ENCODE data around the gene ASTN2.

ASTN2 gene

DNA sequence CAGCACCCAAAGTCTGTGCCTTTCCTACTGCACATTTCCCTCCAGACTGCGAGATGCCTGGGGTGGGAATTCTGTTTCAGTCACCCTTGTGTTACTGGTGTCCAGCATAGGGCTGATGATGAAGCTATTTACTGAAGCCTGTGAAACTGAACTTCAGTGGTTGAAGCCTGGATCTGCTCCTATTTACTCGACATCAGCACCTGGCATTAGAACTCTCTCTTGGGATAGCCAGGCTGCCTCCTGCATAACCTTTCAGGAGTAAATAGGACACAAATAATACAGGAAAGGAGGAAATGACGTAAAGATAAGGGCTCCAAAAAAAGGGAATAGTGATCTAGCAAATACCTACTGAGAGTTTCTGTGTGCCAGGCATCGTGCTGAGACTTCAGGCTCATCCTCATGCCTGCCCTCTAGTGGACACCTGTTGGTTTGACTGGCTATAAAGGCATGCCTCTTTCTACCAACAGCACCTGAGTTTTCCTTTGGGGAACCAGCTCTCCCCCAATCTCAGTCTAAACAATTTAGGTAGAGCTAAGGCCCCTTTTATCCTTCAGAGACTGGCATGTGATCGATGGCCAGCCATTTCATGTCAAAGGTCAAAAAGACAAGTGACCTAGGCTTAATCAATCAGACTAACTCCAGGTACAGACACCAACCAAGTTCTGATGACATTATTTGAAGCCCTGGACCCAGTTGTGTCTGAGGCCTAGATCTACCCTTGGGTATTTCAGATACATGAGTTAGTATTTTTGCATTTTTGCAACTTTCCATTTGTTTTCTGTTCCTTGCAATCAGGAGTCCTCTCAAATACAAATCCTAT, 919.8 kb downstream of the ASTN2 start:
- DNase-seq: peak; percentile 13

DNA sequence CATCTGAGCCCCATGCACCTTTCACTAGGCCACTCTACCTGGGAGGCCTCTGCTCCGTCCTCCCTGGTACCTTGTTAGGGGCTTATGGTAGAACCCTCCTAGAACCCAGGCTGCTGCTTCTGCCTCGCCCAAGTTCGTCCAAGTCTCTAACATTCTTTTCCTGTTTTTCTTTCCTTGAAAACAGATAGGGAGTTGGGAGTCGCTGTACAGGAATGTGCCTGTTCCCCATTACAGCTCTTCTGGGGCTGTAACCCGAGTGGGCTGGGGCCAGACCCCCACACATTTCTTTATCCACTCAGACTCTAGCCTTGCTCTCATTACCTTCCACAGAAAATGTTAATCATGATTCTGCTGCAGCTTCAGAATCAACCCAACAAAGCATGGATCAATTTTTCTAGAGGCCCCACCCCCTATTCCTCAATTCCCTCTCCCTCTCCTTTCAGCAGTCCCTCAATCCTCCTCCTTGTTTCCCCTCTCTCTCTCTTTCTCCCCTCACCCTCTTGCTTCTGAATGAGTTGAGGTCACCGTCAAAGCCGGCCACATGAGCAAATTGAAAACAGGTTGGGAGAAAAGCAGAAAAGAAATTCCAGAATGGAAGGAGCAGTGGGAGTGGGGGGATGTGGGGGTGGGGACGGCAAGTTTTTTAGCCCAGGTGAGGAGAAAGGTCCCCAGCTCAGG, 921.5 kb downstream of the ASTN2 start:
- DNase-seq: no peak

DNA sequence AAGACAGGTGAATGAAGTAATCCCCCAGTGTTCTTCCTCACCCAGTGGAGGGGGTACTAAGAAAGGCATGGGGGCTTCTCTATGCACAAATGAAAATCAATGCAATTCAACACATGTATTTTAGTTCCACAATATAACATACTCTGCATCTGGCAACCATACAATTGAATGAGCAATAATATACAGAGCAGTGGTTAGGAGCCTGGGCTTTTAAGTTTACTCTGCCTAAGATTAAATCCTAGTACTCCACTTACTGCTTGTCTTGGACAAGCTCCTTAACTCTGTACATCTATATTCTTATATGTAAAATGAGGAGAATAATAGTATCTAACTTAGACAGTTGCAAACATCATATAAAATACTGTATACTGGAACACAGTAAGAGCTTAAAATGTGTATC, 923.2 kb downstream of the ASTN2 start:
- no peak for DNase-seq

DNA sequence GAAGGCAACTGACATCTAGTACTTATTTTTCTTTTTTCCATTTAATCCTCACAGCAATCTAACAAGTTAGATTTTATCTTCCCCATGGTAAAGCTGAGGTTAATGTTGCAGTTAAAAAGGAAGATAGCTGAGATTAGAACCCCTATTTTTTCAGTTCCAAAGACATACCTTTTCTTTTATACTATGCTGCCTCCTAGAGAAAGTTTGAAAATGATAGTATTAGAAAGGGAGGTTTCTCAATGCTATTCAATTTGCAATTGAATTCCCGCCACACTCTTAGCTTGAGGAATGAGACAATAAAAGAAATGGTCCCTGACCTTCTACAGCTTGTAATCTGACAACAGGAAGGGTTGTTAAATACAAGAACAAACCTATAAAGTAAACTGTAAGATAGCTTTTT, 923.6 kb downstream of the ASTN2 start:
- no peak for DNase-seq

DNA sequence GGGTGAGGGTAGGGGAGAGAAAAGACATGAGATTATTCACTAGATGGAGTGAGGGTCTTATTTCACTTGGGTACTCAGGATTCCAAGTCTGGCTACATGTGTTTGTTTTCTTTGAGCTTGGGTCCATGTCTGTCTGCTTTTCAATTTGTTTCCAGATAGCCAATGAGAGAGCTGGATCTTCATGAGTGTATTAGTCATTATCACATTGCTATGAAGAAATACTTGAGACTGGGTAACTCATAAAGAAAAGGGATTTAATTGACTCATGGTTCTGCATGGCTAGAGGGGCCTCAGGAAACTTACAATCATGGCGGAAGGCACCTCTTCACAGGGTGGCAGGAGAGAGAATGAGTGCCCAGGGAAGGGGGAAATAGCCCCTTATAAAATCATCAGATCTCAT, 924.5 kb downstream of the ASTN2 start:
- no peak for DNase-seq

DNA sequence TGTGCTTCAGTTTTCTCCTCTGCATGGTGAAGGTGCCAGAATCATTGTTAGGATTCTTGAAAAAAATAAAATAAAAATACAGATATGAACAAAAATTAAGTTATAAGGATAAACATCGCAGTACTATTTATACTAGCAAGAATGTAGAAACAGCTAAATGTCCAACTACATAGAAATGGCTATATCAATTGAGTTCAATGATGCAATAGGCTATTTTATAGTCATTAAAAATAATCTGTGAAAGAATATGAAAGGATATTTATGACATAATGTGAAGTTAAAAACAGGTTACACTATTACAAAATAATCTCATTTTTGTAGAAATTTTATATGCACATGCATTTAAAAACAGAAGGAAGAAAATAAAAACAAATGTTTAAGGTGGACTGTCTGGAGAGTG, 926.5 kb downstream of the ASTN2 start:
- DNase-seq: no peak

DNA sequence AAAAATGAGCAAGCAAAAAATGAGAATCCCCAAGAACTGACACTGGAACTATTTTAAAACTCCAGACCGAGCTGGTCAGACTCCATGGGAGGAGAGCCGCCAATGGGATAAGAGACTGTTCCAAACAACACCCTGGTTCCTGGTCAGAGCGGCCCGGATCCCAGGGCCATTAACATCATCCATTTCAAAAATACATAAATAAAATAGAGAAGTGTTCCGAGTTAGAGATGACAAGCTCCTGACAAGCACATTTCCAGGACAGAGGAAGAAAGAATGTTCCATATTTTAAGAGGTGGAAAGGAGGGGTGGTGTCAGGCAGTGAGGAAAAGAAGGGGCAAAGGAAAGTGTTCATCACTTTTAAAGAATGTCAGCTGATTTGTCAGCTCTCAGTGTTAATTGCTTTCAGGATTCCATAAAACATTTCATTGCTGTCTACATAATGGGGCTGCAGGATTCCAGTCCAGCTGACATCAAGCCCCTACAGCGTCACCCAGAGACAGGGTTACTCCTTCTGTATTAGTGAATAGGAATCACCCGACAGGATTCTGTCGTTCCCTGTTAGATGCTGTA, 930.3 kb downstream of the ASTN2 start:
- no peak for DNase-seq

DNA sequence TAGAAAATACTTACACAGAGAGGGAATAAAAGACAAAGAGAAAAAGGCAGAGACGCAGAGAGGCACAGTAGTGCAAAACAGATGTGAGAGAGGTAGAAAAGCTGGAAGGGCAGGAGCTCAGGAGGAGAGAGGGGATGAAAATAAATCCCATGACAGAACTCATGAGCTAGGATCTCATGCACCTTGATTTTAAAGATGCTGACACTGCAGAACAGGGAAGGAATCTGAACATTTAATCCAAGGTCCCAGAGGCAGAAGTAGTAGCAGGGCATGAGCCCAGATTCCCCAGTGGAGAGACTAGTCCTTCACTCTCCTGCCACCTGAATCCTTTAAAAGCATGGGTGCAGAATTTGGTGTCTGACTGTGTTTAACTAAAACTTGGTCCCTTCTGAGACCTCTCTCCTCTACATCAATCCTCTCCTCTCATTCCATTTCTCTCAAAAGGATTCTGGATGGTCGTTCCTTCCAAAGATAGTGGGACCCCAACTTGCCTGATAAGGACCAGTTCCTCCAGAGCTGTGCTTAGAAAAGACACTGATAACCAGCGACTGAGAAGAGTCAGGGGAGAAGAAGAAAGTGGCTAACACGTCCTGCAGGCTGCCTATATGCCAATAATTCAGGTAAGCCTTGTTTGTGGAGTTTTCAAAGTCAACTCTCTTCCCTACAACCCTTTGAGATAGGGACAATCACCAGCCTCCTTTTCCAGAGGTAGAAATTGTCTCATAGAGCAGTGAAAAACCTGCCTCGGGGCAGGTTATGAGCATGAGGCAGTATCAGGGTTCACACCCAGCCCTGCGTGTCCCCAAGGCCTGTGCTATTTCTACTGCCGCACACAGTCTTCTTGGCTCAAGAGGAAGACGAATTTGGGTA, 931.0 kb downstream of the ASTN2 start:
- DNase-seq: no peak

DNA sequence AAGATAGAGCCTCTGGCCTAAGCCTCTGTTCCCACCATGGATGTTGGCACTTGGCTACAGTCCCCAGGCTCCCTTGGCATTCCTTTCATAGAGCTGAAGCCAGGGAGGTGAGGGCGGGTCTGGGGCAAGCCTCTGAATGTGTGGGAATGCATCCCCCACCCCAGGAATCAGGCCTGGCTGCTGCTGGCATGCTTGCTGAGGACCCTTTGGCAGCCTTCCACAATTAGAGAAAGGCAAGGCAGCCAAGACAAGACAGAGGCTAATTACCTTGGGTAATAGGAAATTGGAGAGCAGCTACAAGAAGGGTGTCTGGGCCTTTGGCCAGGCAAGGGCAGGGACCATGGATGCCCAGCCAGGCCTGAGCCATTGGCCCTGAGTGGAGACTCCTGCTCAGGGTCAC, 932.1 kb downstream of the ASTN2 start:
- no peak for DNase-seq

DNA sequence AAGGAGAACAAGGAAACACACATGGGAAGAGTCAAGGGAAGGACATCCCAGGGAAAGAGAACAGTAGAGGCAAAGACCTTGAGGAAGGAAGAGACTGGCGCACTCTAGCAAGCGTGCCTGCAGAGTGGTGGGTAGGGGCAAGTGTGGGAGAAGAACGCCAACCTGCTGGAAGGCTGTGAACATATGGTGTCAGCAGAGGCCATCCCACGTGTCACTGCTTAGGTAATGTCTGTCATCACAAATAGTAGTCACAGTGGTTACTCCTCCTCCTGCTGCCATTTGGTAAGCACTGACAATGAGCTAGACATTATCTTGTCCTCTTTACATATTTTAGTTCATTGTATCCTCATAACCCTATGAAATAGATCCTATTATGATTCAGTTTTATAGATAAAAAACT, 934.2 kb downstream of the ASTN2 start:
- DNase-seq: no peak

DNA sequence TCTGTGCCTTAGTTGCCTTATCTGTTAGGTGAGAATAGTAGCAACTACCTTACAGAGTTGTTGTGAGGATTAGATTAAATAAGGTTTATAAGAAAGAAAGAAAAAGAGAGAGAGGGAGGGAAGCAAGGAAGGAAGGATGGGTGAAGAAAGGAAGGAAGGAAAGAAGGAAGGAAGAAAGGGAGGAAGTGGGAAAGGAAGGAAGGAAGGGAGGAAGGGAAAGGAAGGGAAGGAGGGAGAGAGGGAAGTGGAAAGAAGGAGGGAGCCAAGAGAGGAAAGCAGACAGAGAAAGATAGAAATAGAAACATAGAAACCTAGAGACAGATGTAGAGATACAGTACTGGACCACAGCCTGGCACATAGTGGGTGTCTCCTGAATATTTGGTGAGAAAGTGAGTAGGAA, 934.9 kb downstream of the ASTN2 start:
- DNase-seq: no peak

DNA sequence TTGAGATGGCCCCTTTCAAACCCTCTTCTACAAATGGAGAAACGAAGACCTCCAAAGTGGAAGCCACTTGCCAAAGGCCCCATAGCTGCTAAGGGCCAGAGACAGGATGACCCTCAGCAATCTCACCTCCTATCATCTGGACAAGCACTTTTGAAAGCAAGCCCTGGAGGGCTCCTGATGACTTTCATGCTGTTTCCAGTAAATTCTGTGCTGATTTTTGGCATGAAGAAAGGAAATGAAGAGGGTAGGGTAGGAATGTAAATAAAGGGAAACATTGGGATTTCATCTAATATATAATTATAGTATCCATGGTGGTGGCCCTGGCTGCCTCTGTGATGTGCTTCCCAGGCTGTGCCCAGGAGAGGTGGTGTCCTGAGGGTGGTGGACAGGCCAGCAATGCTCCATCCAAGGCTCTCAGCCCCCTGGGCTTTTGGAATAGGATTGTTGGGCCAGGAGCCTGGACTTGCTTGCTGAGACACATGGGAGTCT, 935.8 kb downstream of the ASTN2 start:
- DNase-seq: no peak

DNA sequence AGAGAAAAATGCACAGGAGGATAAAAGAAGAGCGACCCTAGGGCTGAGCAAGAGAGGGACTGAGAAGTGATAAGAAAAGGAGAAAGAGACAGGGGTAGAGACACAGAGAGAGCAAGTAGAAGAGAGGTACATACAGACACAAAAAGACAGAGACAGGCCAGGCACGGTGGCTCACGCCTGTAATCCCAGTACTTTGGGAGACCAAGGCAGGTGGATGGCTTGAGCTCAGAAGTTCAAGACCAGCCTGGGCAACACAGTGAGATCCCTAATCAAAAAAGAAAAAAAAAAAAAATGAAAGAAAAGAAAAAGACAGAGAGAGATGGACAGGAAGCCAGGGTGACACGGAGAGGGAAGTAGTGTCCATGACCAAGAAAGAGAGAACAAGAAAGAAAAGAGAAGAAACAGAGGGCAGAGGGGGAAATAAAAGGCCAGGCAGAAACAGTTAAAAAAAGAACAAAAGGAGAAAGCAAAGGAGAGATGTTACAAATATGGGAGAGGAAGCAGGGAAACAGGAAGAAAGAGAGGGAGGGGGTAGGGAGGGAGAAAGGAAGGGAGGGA, 937.2 kb downstream of the ASTN2 start:
- DNase-seq: no peak

DNA sequence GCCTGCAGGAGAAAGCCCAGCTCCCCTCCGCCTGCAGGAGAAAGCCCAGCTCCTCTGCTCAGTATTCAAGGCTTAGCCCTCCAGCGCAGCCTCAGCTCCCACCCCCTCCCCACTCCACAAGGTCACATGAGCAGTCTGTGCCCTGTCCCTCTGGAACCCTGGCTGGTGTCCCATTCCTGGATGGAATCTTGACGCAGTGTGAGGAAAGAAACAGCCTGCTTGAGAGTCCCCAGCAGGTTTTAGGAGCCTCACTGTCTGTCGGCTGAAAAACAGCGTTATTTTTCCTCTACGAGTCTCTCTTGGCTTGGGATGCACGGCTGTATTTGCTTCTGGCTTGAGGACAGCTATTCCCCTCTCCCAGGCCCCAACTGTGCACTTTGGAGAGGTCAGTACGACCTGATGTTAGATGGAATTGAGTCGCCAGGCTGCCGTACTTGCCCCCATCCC, 937.9 kb downstream of the ASTN2 start:
- DNase-seq: no peak

DNA sequence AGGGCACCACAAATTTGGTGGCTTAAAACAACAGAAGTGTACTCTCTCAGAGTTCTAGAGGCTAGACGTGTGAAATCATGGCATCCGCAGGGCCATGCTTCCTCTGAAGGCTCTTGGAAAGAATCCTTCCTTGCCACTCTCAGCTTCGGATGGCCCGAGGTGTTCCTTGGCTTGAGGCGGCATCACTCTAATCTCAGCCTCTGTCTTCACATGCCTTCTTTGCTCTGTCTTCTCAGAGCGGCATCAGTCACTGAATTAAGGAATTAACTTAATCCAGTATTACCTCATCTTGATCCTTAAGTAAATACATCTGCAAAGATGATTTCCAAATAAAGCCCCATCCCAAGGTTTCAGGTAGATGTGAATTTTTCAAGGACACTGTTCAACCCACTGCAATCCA, 938.9 kb downstream of the ASTN2 start:
- no peak for DNase-seq

DNA sequence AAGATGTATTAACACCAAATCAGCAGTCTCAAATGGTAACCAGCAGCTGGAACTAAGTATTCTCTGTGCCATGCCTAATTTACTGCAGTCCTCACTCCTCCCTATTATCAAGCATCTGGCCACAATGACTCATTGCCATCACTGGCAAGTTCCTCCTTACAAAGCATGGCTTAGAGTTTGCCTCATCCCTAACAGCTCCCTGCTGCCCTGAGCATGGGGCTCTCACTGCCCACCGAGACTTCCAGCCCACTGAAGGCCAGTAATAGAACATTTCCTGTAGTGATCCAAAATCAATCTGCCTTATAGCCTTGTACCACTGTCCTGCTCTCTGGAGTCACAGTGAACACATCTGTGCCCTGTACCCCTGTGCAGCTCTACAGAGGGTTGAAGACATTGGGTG, 939.7 kb downstream of the ASTN2 start:
- no peak for DNase-seq

DNA sequence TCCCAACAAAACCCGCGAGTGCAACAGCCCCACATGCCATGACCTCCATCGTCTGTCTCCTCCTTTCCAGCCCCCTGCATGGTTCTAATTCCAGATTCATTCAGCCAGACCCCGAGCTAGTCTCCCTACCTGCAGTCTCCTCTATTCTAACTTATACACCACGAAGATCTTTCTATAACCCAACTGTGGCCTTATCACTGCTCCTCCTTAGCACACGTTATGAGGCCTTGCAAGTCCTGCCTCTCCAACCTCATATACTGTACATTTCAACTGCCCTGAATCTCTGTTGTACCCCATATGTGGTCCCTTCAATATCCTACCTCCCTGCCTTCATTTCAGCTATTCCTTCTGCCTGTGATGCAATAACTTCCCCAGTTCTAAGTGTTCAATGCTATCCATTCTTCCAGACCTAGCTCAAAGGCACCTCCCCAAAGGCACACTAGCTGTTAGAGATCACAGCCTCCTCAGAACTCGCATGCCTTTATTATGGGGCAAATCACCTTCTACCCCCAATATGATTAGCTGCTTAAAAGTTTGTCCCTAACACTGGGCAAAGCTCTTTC, 942.8 kb downstream of the ASTN2 start:
- DNase-seq: no peak

DNA sequence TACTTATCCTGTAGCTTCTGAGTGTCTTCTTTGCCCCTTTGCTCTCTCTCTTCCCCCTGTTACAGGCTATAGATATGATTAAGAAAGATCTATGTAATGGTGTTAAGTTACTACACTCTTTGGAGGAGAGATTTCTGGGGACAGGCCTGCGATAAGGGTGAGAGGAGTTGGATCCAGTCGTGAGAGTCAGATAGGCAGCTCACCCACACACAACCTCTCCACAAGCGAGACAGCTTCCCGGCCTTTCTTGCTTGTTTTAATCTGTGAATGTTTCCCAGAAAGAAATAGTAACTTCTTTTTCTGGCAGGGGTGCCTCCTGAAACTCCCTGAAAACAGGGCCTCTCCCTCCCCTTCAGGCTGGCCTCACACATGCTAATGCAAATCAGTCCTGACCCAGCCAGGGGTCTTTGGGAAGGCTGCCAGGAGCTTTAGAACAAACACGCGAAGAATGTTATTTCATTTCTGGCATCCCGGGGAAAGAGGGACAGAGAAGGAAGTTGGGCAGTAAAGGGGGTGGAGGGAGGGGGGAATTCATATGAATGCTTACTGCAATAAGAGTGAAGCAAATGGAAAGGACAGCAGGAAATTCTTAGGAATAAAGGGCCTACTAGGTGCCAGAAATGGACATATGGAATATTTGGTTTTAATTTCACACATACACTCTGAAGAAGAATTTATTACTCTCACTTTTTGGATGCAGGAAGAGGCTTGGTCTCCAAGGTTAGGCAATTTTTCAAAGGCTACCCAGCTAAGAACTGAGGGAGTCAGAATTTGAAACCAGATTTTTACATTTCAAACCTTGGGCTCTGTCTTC, 943.6 kb downstream of the ASTN2 start:
- no peak for DNase-seq

DNA sequence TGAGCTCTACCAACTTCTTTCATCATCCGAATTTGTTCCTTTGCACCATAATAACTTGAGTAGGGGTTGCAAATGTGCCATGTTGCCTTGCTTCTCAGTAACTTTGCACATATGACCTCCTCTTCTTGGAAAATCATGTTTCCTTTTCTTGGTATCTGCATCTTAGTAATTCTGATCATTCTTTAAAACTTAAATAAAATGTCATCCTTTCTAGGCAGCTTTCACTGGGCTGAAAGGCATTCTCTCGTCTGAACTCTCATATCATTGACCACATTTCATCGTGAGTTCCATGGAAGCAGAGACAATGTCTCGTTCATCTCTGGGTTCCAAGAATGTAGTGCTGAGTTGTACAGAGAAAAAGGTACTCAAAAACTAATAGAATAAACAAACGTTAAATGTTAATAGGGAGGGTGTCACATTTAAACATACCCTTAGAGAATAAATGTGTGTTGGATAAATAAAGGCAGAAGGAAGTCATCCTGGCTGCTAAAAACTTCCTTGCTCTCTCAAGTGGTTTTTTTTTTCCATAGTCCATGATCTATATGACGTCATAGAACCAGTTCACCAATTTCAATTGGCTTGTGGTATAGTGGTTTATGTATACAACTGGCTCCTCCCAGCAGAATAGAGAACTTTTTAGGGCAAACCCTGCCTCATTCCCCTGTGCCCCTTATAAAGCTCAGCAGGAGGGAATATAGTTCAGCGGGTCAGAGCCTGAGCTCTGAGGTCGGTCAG, 945.9 kb downstream of the ASTN2 start:
- DNase-seq: no peak

DNA sequence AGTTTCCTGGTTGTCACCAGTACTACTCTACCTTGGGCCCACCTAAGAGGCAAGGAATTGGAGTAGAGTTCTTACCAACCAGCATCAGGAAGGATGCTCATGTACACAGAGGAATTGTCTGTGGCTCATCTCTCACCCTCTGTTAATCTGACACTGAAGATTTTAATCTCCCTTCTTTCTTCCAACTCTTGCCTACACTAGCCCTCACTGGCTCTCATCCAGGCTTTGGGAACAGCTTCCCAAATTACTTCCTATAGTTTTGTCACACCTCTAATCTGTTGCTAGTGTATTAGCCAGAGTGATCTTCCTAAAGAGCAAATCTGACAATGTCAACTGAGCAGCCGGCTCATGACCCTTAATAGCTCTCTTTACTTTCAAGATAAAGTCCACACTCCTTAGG, 946.5 kb downstream of the ASTN2 start:
- DNase-seq: no peak
